Measurements from ENCODE around the gene MTUS2.

- TF ChIP-seq CTCF (IDR thresholded peaks at IDR 0.05) (no peak), EP300 (IDR thresholded peaks at IDR 0.05) (no peak)
Observed at GRCh38 chr13:29137016-29137415, 316.9 kb downstream of the MTUS2 start.

All from suprapubic skin (tissue), 3 donors.